ENCODE data around the gene FNBP1.

Gene FNBP1

DNA sequence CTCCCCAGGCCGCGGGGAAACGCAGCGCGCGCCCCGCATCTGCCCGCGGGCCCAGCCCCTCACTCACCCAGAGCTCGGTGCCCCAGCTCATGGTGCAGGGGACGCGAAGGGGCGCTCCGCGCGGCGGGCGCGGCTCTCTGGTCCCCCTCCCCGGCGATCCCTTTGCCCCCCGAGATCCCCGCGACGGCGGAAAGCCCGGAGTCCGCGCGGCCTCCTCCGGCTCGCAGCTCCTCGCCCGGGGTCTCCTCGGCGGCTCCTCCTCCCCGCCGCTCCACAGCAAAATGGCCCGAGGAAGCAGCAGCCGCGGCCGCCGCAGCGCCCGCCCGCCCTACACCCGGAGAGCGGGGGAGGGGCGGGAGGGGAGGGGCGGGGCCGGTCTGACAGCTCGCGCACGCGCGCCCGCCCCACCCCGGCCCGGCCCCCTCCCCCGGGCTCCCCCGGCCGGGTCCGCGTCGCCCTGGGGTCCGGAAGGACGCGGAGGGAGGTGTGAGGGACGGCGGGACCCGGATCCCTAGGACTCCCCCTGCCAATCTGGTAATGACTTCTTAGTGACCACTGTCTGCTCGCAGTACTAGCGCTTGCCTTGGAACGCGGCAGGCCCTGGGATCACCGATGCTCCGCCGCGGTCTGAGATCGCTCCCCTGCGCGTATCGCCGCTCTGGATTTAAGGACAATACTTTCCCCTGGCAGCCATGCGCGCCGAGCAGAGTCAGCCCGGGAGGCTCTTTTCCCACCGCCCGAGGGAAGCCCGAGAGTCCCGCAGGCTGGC, at the start of gene FNBP1 (continued):
- TF ChIP-seq, protein P1, sequence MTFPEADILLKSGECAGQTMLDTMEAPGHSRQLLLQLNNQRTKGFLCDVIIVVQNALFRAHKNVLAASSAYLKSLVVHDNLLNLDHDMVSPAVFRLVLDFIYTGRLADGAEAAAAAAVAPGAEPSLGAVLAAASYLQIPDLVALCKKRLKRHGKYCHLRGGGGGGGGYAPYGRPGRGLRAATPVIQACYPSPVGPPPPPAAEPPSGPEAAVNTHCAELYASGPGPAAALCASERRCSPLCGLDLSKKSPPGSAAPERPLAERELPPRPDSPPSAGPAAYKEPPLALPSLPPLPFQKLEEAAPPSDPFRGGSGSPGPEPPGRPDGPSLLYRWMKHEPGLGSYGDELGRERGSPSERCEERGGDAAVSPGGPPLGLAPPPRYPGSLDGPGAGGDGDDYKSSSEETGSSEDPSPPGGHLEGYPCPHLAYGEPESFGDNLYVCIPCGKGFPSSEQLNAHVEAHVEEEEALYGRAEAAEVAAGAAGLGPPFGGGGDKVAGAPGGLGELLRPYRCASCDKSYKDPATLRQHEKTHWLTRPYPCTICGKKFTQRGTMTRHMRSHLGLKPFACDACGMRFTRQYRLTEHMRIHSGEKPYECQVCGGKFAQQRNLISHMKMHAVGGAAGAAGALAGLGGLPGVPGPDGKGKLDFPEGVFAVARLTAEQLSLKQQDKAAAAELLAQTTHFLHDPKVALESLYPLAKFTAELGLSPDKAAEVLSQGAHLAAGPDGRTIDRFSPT (tag by site-specific recombination; IDR thresholded peaks at IDR 0.05): no peak
- no peak for TF ChIP-seq SALL2 (tag by site-specific recombination; IDR thresholded peaks at IDR 0.05; ENCODE audit: borderline replicate concordance)
- no peak for TF ChIP-seq ZNF366 (tag by site-specific recombination; conservative IDR thresholded peaks at IDR 0.05)
- TF ChIP-seq ZNF792 (tag by site-specific recombination; IDR thresholded peaks at IDR 0.05): no peak
- TF ChIP-seq, protein P2, sequence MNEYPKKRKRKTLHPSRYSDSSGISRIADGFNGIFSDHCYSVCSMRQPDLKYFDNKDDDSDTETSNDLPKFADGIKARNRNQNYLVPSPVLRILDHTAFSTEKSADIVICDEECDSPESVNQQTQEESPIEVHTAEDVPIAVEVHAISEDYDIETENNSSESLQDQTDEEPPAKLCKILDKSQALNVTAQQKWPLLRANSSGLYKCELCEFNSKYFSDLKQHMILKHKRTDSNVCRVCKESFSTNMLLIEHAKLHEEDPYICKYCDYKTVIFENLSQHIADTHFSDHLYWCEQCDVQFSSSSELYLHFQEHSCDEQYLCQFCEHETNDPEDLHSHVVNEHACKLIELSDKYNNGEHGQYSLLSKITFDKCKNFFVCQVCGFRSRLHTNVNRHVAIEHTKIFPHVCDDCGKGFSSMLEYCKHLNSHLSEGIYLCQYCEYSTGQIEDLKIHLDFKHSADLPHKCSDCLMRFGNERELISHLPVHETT (tag by site-specific recombination; IDR thresholded peaks at IDR 0.05): no peak
- TF ChIP-seq, protein P3, sequence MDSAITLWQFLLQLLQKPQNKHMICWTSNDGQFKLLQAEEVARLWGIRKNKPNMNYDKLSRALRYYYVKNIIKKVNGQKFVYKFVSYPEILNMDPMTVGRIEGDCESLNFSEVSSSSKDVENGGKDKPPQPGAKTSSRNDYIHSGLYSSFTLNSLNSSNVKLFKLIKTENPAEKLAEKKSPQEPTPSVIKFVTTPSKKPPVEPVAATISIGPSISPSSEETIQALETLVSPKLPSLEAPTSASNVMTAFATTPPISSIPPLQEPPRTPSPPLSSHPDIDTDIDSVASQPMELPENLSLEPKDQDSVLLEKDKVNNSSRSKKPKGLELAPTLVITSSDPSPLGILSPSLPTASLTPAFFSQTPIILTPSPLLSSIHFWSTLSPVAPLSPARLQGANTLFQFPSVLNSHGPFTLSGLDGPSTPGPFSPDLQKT (IDR thresholded peaks at IDR 0.05; ENCODE audit: borderline replicate concordance, low read depth, low read length): no peak
- peak; percentile 76 for TF ChIP-seq GLIS1 (tag by site-specific recombination; IDR thresholded peaks at IDR 0.05)
- TF ChIP-seq ZFP41 (tag by site-specific recombination; IDR thresholded peaks at IDR 0.05; ENCODE audit: borderline replicate concordance): no peak
- TF ChIP-seq ZNF501 (tag by site-specific recombination; IDR thresholded peaks at IDR 0.05): peak; percentile 62; the same call in 1 of the 2 replicates
- TF ChIP-seq ZNF302 (tag by site-specific recombination; IDR thresholded peaks at IDR 0.05; ENCODE audit: low read depth): no peak
- TF ChIP-seq, protein P4, sequence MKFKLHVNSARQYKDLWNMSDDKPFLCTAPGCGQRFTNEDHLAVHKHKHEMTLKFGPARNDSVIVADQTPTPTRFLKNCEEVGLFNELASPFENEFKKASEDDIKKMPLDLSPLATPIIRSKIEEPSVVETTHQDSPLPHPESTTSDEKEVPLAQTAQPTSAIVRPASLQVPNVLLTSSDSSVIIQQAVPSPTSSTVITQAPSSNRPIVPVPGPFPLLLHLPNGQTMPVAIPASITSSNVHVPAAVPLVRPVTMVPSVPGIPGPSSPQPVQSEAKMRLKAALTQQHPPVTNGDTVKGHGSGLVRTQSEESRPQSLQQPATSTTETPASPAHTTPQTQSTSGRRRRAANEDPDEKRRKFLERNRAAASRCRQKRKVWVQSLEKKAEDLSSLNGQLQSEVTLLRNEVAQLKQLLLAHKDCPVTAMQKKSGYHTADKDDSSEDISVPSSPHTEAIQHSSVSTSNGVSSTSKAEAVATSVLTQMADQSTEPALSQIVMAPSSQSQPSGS (tag by site-specific recombination; IDR thresholded peaks at IDR 0.05; ENCODE audit: low read depth): no peak
- peak; percentile 83 for TF ChIP-seq ZBTB48 (tag by site-specific recombination; IDR thresholded peaks at IDR 0.05)
- TF ChIP-seq ZNF2 (tag by site-specific recombination; IDR thresholded peaks at IDR 0.05): no peak
- no peak for TF ChIP-seq ZNF768 (tag by site-specific recombination; IDR thresholded peaks at IDR 0.05)
- TF ChIP-seq KLF16 (tag by site-specific recombination; IDR thresholded peaks at IDR 0.05): peak; percentile 46; the same call in 1 of the 2 replicates

DNA sequence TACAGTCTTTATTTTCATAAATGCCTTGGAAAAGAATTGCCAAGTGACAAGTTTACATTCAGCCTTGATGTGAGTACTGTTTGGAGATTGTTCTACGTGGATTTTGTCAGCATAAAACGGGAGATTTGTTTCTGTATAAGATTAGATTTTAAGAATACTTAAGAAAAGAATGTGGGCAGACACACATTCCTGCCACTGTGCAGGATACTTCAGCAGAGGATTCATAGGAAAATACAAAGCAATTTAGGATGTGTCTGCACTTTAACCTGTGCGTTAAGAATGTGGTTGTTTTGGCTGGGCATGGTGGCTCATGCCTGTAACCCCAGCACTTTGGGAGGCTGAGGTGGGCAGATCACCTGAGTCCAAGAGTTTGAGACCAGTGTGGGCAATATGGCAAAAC, 47.9 kb upstream of the FNBP1 start:
- Histone ChIP-seq H3K4me3 (ENCODE audit: low read depth, low read length) (no peak overlapping the region), H3K36me3 (ENCODE audit: control insufficient read depth in 2 of 2, insufficient read depth in 1 of 2, low read length in 2 of 2) (peaks cover 22 to 65% of the 10 kb centered on the region in 2 experiments), H3K9me3 (ENCODE audit: control insufficient read depth, insufficient read depth, low read depth, low read length) (no peaks in the 10 kb centered on the region), H3K4me1 (ENCODE audit: control insufficient read depth, insufficient read depth, low read length) (no peaks in the 10 kb centered on the region), H3K27ac (ENCODE audit: extremely low read depth, low read depth, low read length) (no peak overlapping the region)
- ChIA-PET POLR2A (no interaction called here), CTCF (interaction anchor here (0.6 to 0.8 kb wide), 2 partner anchors 158 to 204 kb away, joined by 3 read pairs; no protein-coding TSS in a partner anchor)
- no peak for TF ChIP-seq IKZF3 (tag by site-specific recombination; IDR thresholded peaks at IDR 0.05)
- TF ChIP-seq ZNF670 (tag by site-specific recombination; IDR thresholded peaks at IDR 0.05; ENCODE audit: low read depth): no peak
- no peak for TF ChIP-seq KLF1 (tag by site-specific recombination; IDR thresholded peaks at IDR 0.05)
- no peak for TF ChIP-seq ZFP69B (tag by site-specific recombination; IDR thresholded peaks at IDR 0.05)
- TF ChIP-seq ZNF677 (tag by site-specific recombination; IDR thresholded peaks at IDR 0.05): no peak
- no peak for TF ChIP-seq BCL11A (tag by site-specific recombination; IDR thresholded peaks at IDR 0.05; ENCODE audit: low read depth)
- TF ChIP-seq, protein P5, sequence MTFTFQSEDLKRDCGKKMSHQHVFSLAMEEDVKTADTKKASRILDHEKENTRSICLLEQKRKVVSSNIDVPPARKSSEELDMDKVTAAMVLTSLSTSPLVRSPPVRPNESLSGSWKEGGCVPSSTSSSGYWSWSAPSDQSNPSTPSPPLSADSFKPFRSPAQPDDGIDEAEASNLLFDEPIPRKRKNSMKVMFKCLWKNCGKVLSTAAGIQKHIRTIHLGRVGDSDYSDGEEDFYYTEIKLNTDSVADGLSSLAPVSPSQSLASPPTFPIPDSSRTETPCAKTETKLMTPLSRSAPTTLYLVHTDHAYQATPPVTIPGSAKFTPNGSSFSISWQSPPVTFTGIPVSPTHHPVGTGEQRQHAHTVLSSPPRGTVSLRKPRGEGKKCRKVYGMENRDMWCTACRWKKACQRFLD (tag by site-specific recombination; IDR thresholded peaks at IDR 0.05): no peak
- no peak for TF ChIP-seq HOXC10 (CRISPR knock-in tag; IDR thresholded peaks at IDR 0.05)
- TF ChIP-seq ZNF629 (tag by site-specific recombination; IDR thresholded peaks at IDR 0.05): no peak
- no peak for TF ChIP-seq ZNF776 (tag by site-specific recombination; IDR thresholded peaks at IDR 0.05; ENCODE audit: borderline replicate concordance)
- TF ChIP-seq ZNF777 (tag by site-specific recombination; IDR thresholded peaks at IDR 0.05; ENCODE audit: borderline replicate concordance): no peak
- TF ChIP-seq ZNF174 (tag by site-specific recombination; IDR thresholded peaks at IDR 0.05): no peak
- no peak for TF ChIP-seq SP3 (tag by site-specific recombination; IDR thresholded peaks at IDR 0.05)
- no peak for TF ChIP-seq ZNF121 (tag by site-specific recombination; IDR thresholded peaks at IDR 0.05)
